ENCODE results near the gene LOXHD1.

The LOXHD1 gene

GRCh38 chr18:46583711-46584110, 73.3 kb downstream of the LOXHD1 start:
- DNase-seq (ENCODE audit: low read depth), result no peak
- no peak for TF ChIP-seq MAX (IDR thresholded peaks at IDR 0.05; ENCODE audit: low read depth, low read length)
- TF ChIP-seq POLR2A (IDR thresholded peaks at IDR 0.05; ENCODE audit: extremely low read depth, insufficient read length), result no peak
- no peak for TF ChIP-seq MYC (IDR thresholded peaks at IDR 0.05; ENCODE audit: low read depth, low read length)
- no peak for TF ChIP-seq CTCF (IDR thresholded peaks at IDR 0.05; ENCODE audit: low read depth, low read length)
- H3K4me3 ChIP-seq (ENCODE audit: low read depth, low read length), result no peak overlapping the region

GRCh38 chr18:46581648-46582047, 75.4 kb downstream of the LOXHD1 start:
- TF ChIP-seq MYC (IDR thresholded peaks at IDR 0.05; ENCODE audit: low read depth, low read length) (no peak), CTCF (IDR thresholded peaks at IDR 0.05; ENCODE audit: low read depth, low read length) (no peak), POLR2A (IDR thresholded peaks at IDR 0.05; ENCODE audit: extremely low read depth, insufficient read length) (no peak), MAX (IDR thresholded peaks at IDR 0.05; ENCODE audit: low read depth, low read length) (no peak)
- no peak for DNase-seq (ENCODE audit: low read depth)
- no peak overlapping the region for H3K4me3 ChIP-seq (ENCODE audit: low read depth, low read length)

- DNase-seq (ENCODE audit: low read depth), result no peak
- H3K4me3 ChIP-seq (ENCODE audit: low read depth, low read length), result no peak overlapping the region
- TF ChIP-seq MYC (IDR thresholded peaks at IDR 0.05; ENCODE audit: low read depth, low read length) (no peak), MAX (IDR thresholded peaks at IDR 0.05; ENCODE audit: low read depth, low read length) (no peak), POLR2A (IDR thresholded peaks at IDR 0.05; ENCODE audit: extremely low read depth, insufficient read length) (no peak), CTCF (IDR thresholded peaks at IDR 0.05; ENCODE audit: low read depth, low read length) (no peak)
Observed at GRCh38 chr18:46578987-46579386, 78.0 kb downstream of the LOXHD1 start.

GRCh38 chr18:46577546-46577945, 79.5 kb downstream of the LOXHD1 start:
- no peak for TF ChIP-seq POLR2A (IDR thresholded peaks at IDR 0.05; ENCODE audit: extremely low read depth, insufficient read length)
- no peak for TF ChIP-seq CTCF (IDR thresholded peaks at IDR 0.05; ENCODE audit: low read depth, low read length)
- no peak for TF ChIP-seq MAX (IDR thresholded peaks at IDR 0.05; ENCODE audit: low read depth, low read length)
- no peak for TF ChIP-seq MYC (IDR thresholded peaks at IDR 0.05; ENCODE audit: low read depth, low read length)
- no peak overlapping the region for H3K4me3 ChIP-seq (ENCODE audit: low read depth, low read length)
- no peak for DNase-seq (ENCODE audit: low read depth)

GRCh38 chr18:46575851-46576250, 81.2 kb downstream of the LOXHD1 start:
- no peak overlapping the region for H3K4me3 ChIP-seq (ENCODE audit: low read depth, low read length)

More at GRCh38 chr18:46575851-46576250, 81.2 kb downstream of the LOXHD1 start:
- no peak for TF ChIP-seq POLR2A (IDR thresholded peaks at IDR 0.05; ENCODE audit: extremely low read depth, insufficient read length)
- no peak for TF ChIP-seq MYC (IDR thresholded peaks at IDR 0.05; ENCODE audit: low read depth, low read length)
- TF ChIP-seq CTCF (IDR thresholded peaks at IDR 0.05; ENCODE audit: low read depth, low read length), result no peak
- DNase-seq (ENCODE audit: low read depth), result no peak
